Measurements from ENCODE around the gene FGF14. TPM values are rescaled to one million over a fixed set of nuclear protein-coding genes. Genes with fewer than 3 reads are reported as not detected.

The FGF14 gene
- total RNA-seq, 2 experiments from 2014 or later = not detected

DNA sequence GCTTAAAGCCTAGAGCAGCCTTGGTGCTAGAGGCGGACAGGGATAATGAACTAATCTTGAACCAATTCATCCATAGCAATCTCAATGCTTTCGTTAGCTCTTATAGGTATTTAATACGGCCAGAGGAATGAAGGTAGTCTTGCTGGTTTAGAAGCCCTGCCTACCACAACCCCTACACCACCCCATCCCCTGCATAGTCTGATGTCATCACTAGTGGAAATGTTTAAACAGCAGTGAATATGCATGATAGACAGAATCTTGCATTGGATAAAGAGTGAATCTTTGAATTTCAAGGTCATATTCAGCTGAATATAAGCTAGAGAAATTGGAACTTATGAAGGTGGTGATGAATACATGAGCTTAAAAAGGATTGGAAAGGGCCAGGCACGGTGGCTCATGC is 627.5 kb downstream of the FGF14 start:
- CTCF ChIA-PET = interaction anchor here (1.1 kb wide), 1 partner anchor 16 kb away, joined by 3 read pairs; no protein-coding TSS in a partner anchor
- no peak overlapping the region for H3K27ac Mint-ChIP-seq
- H3K36me3 Mint-ChIP-seq (ENCODE audit: low read depth) = no peaks in the 10 kb centered on the region

GRCh38 chr13:101773062-101773461 is 628.8 kb downstream of the FGF14 start:
- H3K36me3 Mint-ChIP-seq (ENCODE audit: low read depth) = no peaks in the 10 kb centered on the region
- no peak for DNase-seq
- ChIA-PET POLR2A (no interaction called here), CTCF (no interaction called here)
- no peaks in the 10 kb centered on the region for H3K9me3 Mint-ChIP-seq
- H3K27ac Mint-ChIP-seq = no peak overlapping the region
- H3K27me3 Mint-ChIP-seq = peaks cover 2% of the 10 kb centered on the region
- H3K4me3 Mint-ChIP-seq = no peak overlapping the region
- no peaks in the 10 kb centered on the region for H3K4me1 Mint-ChIP-seq

More for the DNA sequence above, 627.5 kb downstream of the FGF14 start:
- Mint-ChIP-seq H3K4me1 (no peaks in the 10 kb centered on the region), H3K4me3 (no peak overlapping the region), H3K27me3 (no peaks in the 10 kb centered on the region), H3K9me3 (no peaks in the 10 kb centered on the region)
- POLR2A ChIA-PET = no interaction called here
- DNase-seq = no peak

DNA sequence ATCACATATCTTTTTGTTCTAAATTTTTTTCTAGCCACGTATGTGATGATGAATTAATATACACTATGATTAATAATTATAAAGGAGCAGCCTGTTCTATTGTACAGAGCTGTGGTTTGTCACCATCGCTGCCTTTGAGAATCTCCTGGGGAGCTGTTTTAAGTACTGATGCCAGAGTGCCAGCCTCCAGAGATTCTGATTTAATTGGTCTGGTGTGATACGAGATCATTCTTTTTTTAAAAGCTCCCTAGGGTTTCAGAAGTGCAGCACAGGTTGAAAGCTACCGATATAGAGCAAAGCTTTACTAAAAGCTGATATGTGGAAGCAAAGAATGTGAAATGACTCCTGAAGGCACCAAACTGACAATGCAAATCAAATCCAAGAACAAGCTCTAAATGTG is 634.7 kb downstream of the FGF14 start:
- H3K27ac Mint-ChIP-seq = no peak overlapping the region
- no peaks in the 10 kb centered on the region for H3K36me3 Mint-ChIP-seq (ENCODE audit: low read depth)
- H3K4me3 Mint-ChIP-seq = no peak overlapping the region
- peaks cover 2% of the 10 kb centered on the region for H3K27me3 Mint-ChIP-seq
- ChIA-PET POLR2A (no interaction called here), CTCF (no interaction called here)
- H3K9me3 Mint-ChIP-seq = no peaks in the 10 kb centered on the region
- no peak for DNase-seq
- no peaks in the 10 kb centered on the region for H3K4me1 Mint-ChIP-seq

GRCh38 chr13:101763191-101763590 is 638.7 kb downstream of the FGF14 start:
- ChIA-PET POLR2A (no interaction called here), CTCF (no interaction called here)
- H3K9me3 Mint-ChIP-seq = no peaks in the 10 kb centered on the region
- H3K4me3 Mint-ChIP-seq = no peak overlapping the region
- no peak overlapping the region for H3K27ac Mint-ChIP-seq
- H3K27me3 Mint-ChIP-seq = peaks cover 8% of the 10 kb centered on the region
- DNase-seq = no peak
- no peaks in the 10 kb centered on the region for H3K4me1 Mint-ChIP-seq
- H3K36me3 Mint-ChIP-seq (ENCODE audit: low read depth) = no peaks in the 10 kb centered on the region

DNA sequence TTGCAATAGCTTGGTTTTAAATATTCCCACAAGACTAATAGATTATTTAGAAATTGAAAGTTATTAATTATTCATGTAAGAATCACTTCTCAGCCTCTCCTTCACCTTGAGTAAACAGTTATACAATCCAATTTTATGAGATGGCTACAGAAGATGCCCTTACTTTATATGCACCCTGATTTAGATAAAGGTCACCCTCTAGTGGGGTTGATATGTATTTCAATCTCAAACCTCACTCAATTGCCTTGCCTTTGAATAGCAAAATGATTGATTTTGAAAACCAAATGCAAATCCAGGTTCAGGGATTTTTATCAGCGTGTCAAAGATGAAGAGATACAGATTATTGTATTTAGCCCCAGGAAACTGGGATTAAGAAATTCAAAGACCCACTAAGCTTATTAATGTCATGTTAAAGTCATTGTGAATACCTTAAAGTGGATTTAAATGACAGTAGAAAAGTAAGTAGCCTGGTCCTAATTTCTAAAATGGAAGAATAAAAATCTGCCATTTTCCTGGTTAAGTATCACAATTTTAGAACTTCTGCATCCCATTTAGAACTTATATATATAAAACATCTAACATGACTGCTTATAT is 644.3 kb downstream of the FGF14 start:
- no peak overlapping the region for H3K4me3 Mint-ChIP-seq
- no peak overlapping the region for H3K27ac Mint-ChIP-seq
- DNase-seq = no peak
- ChIA-PET POLR2A (no interaction called here), CTCF (interaction anchor here (1.0 kb wide), 1 partner anchor 133 kb away, joined by 3 read pairs; no protein-coding TSS in a partner anchor)
- H3K27me3 Mint-ChIP-seq = peaks cover 8% of the 10 kb centered on the region
- no peaks in the 10 kb centered on the region for H3K4me1 Mint-ChIP-seq
- no peaks in the 10 kb centered on the region for H3K36me3 Mint-ChIP-seq (ENCODE audit: low read depth)
- H3K9me3 Mint-ChIP-seq = no peaks in the 10 kb centered on the region

GRCh38 chr13:101755228-101755887 is 646.5 kb downstream of the FGF14 start:
- no peaks in the 10 kb centered on the region for H3K36me3 Mint-ChIP-seq (ENCODE audit: low read depth)
- H3K27ac Mint-ChIP-seq = no peak overlapping the region
- no peaks in the 10 kb centered on the region for H3K4me1 Mint-ChIP-seq
- DNase-seq = no peak
- H3K4me3 Mint-ChIP-seq = no peak overlapping the region
- ChIA-PET POLR2A (no interaction called here), CTCF (no interaction called here)
- H3K27me3 Mint-ChIP-seq = peaks cover 4% of the 10 kb centered on the region
- H3K9me3 Mint-ChIP-seq = no peaks in the 10 kb centered on the region

DNA sequence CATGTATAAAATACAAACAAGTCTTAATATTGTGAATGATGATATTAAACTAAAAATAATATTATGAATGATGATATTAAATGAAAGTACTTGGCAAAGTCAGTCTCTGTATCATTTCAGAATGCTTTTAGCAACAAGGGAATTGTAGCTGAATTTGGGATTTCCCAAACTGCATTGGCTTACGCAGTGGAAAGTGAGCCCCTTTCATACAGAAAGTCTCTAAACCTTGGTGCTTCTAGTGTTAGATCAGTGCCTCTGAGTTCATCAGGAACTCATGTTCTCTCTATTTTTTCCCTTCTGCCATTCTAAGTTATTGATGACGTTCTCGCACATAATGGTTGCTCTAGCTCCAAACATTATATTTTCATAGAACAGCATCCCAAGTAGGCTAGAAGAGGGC is 649.4 kb downstream of the FGF14 start:
- no peaks in the 10 kb centered on the region for H3K36me3 Mint-ChIP-seq (ENCODE audit: low read depth)
- ChIA-PET CTCF (no interaction called here), POLR2A (no interaction called here)
- H3K27me3 Mint-ChIP-seq = no peaks in the 10 kb centered on the region
- no peak overlapping the region for H3K4me3 Mint-ChIP-seq
- H3K9me3 Mint-ChIP-seq = no peaks in the 10 kb centered on the region
- DNase-seq = no peak
- H3K27ac Mint-ChIP-seq = no peak overlapping the region
- no peaks in the 10 kb centered on the region for H3K4me1 Mint-ChIP-seq

GRCh38 chr13:101751488-101751887 is 650.4 kb downstream of the FGF14 start:
- Mint-ChIP-seq H3K4me3 (no peak overlapping the region), H3K9me3 (no peaks in the 10 kb centered on the region), H3K27ac (no peak overlapping the region), H3K27me3 (no peaks in the 10 kb centered on the region), H3K4me1 (no peaks in the 10 kb centered on the region), H3K36me3 (ENCODE audit: low read depth) (no peaks in the 10 kb centered on the region)
- DNase-seq = no peak
- CTCF ChIA-PET = no interaction called here
- POLR2A ChIA-PET = no interaction called here

DNA sequence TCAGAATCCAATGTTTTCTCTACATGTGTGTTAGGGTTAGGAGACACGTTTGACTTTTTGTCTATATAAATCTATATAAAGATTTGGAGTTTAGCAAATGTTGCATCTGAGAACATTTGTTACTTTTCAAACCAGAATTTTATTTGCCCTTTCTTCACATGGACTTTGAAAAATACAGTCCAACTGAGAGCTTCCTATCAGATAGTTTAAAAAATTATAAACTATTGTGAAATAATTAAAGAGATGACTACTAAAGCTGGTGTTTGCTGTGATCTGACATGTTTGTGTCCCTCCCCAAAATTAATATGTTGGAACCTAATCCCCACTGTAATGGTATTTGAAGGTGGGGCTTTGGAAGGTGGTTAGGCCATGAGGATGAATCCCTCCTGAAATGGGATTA is 652.3 kb downstream of the FGF14 start:
- Mint-ChIP-seq H3K36me3 (ENCODE audit: low read depth) (no peaks in the 10 kb centered on the region), H3K27me3 (no peaks in the 10 kb centered on the region), H3K9me3 (no peaks in the 10 kb centered on the region), H3K4me3 (no peak overlapping the region), H3K27ac (no peak overlapping the region), H3K4me1 (no peaks in the 10 kb centered on the region)
- ChIA-PET CTCF (no interaction called here), POLR2A (no interaction called here)
- DNase-seq = no peak

DNA sequence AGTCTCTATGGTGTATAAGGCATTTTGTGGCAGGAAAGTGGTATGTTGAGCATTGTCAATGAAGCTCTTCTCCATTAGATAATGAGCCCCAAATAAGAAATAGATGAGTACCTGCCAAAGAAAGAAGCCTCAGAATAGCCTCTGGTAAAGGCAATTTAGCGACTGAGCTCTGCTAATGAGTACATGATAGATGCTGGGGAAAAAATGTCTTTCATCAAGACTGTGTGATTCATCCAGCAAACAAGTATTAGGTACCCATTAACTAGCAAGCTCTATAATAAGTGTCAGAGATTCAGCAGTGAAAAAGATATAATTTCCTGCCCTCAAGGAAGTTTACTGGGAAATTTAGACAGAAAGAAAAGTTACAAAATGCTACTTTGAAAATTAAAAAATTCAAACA is 654.8 kb downstream of the FGF14 start:
- ChIA-PET CTCF (no interaction called here), POLR2A (no interaction called here)
- H3K27ac Mint-ChIP-seq = no peak overlapping the region

DNA sequence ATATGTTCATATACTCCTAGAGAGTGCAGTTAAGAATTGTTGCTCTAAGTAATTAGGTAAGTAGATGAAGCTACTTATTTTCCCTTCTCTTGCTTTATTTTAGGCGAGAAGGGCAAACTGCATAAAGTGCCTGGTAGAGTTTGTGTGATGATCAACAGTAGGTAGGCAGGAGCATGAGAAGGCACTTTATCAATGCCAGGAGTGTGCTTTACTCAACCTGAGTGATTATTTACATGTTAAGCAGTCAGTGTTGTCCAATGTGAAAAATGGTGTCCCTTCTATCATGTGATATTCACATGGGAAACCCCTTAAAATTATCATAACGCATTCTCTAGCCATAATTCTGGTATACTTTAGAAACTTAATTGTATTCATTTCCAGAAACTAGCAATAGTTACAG is 655.3 kb downstream of the FGF14 start:
- POLR2A ChIA-PET = no interaction called here
- CTCF ChIA-PET = no interaction called here
- Mint-ChIP-seq H3K27ac (no peak overlapping the region), H3K4me3 (no peak overlapping the region), H3K36me3 (ENCODE audit: low read depth) (no peaks in the 10 kb centered on the region), H3K27me3 (peaks cover 2% of the 10 kb centered on the region), H3K9me3 (no peaks in the 10 kb centered on the region), H3K4me1 (no peaks in the 10 kb centered on the region)
- no peak for DNase-seq

More for the DNA sequence above, 654.8 kb downstream of the FGF14 start:
- Mint-ChIP-seq H3K36me3 (ENCODE audit: low read depth) (no peaks in the 10 kb centered on the region), H3K4me1 (no peaks in the 10 kb centered on the region), H3K4me3 (no peak overlapping the region), H3K27me3 (peaks cover 1% of the 10 kb centered on the region), H3K9me3 (no peaks in the 10 kb centered on the region)
- DNase-seq = no peak

GRCh38 chr13:101739382-101740178 is 662.3 kb downstream of the FGF14 start:
- no peaks in the 10 kb centered on the region for H3K4me1 Mint-ChIP-seq
- H3K4me3 Mint-ChIP-seq = no peak overlapping the region
- H3K36me3 Mint-ChIP-seq (ENCODE audit: low read depth) = no peaks in the 10 kb centered on the region
- H3K9me3 Mint-ChIP-seq = no peaks in the 10 kb centered on the region
- POLR2A ChIA-PET = no interaction called here
- no peak overlapping the region for H3K27ac Mint-ChIP-seq
- DNase-seq = no peak
- CTCF ChIA-PET = no interaction called here
- peaks cover 2% of the 10 kb centered on the region for H3K27me3 Mint-ChIP-seq

- ChIA-PET CTCF (interaction anchor here (0.5 kb wide), 1 partner anchor 19 kb away, joined by 5 read pairs; no protein-coding TSS in a partner anchor), POLR2A (no interaction called here)
- Mint-ChIP-seq H3K4me3 (no peak overlapping the region), H3K4me1 (no peaks in the 10 kb centered on the region), H3K27me3 (peaks cover 2% of the 10 kb centered on the region), H3K27ac (no peak overlapping the region), H3K9me3 (no peaks in the 10 kb centered on the region), H3K36me3 (ENCODE audit: low read depth) (no peaks in the 10 kb centered on the region)
- DNase-seq = no peak
Observed at GRCh38 chr13:101738336-101738735, 663.5 kb downstream of the FGF14 start.

Measured in activated CD4-positive, alpha-beta T cell treated with anti-CD3 and anti-CD28 coated beads, Interleukin-2, amount 10 ng/mL, durations not matched to agents 7 days and 5 days (primary cell).